HL-60 (cell line): Measurements from ENCODE around the gene TNFAIP1.

Experiments used
- DNase-seq, 2 experiments: peaks; one replicate each; pipeline ENCODE4 v3.0.0-alpha.2; 2010 to 2020; ENCODE audit warnings: low read depth in 1 of 2, low spot score in 1 of 2
- H3K27ac ChIP-seq: fragments of 250-450 bp; sonication (Bioruptor Pico); replicated peaks from 2 replicates; pipeline ENCODE4 v1.5.1; 2020; ENCODE audit warnings: mild to moderate bottlenecking, moderate library complexity
- H3K27me3 ChIP-seq: fragments of 250-450 bp; sonication (Bioruptor Pico); 2 replicates; pipeline ENCODE4 v1.5.1; 2021; ENCODE audit warnings: mild to moderate bottlenecking, moderate library complexity; ENCODE audit not compliant: insufficient read depth, poor library complexity, severe bottlenecking
- H3K4me3 ChIP-seq: replicated peaks from 2 replicates; pipeline ENCODE4 v1.5.1; 2011; ENCODE audit warnings: mild to moderate bottlenecking, control low read depth, low read length; ENCODE audit not compliant: insufficient read depth
- GABPA ChIP-seq: IDR thresholded peaks from 2 replicates; pipeline ENCODE4 v1.6.1; 2012; ENCODE audit warnings: low read depth
- POLR2AphosphoS5 ChIP-seq: IDR thresholded peaks from 2 replicates; pipeline ENCODE4 v1.6.1; 2012; ENCODE audit warnings: low read depth
- SPI1 ChIP-seq: IDR thresholded peaks from 2 replicates; pipeline ENCODE4 v1.6.1; 2012; ENCODE audit warnings: low read depth, mild to moderate bottlenecking, borderline replicate concordance
- TF ChIP-seq, protein P1 (sequence below): IDR thresholded peaks from 2 replicates; pipeline ENCODE4 v1.6.1; 2012; ENCODE audit warnings: low read depth; ENCODE audit not compliant: insufficient replicate concordance
- TF ChIP-seq, protein P2 (sequence below): IDR thresholded peaks from one replicate; pipeline ENCODE4 v1.5.1; 2011; ENCODE audit warnings: low read length, control low read depth, inconsistent platforms; ENCODE audit not compliant: insufficient read depth

The TNFAIP1 gene

DNA sequence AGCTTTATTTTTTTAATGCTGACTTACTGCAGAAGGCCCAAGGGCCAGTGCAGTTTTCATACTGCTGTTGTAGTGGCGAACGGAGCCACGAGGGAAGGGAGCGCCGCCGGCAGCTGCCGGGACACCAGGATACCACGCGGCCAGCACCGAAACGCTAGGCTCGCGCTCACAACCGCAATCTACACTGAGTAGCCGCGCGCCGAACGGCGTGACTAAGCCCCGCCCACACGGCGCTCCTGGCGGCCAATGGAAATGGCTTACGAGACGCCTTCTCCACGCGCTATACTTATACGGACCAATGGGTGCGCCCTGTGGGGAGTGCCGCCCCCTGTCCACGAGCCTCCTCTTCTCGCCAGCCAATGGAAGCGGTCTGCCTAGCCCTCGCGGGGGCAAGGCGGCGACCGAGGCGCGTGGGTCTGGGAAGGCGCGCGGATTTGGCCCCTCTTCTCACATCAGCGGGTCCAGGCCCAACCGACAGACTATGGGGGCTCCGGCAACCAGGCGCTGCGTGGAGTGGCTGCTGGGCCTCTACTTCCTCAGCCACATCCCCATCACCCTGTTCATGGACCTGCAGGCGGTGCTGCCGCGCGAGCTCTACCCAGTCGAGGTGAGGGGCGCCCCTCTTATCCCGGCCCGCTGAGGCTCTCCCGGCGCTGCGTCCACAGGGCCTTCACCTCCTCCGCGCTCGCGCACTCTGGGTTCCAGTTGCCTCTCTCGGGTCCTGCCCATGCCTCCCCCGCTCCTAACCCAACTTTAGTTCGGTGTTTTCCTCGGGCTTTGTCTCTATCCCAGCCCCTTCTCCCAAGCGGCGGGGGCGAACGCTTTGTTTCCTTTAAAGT, 16.6 kb upstream of the TNFAIP1 start, which contains the start of gene TMEM97:
Gene TMEM97 (plus strand): TSS at position 442 of the 839 bp plus-strand sequence. CDS start 40 bp downstream, at position 482.
- Histone ChIP-seq H3K27ac (peak within 1 kb of the TSS; percentile 83), H3K4me3 (peak within 1 kb of the TSS; percentile 89), H3K27me3 (no peaks in the 10 kb centered on the region)
- peak; percentile 95 for TF ChIP-seq POLR2AphosphoS5
- TF ChIP-seq, protein P1, sequence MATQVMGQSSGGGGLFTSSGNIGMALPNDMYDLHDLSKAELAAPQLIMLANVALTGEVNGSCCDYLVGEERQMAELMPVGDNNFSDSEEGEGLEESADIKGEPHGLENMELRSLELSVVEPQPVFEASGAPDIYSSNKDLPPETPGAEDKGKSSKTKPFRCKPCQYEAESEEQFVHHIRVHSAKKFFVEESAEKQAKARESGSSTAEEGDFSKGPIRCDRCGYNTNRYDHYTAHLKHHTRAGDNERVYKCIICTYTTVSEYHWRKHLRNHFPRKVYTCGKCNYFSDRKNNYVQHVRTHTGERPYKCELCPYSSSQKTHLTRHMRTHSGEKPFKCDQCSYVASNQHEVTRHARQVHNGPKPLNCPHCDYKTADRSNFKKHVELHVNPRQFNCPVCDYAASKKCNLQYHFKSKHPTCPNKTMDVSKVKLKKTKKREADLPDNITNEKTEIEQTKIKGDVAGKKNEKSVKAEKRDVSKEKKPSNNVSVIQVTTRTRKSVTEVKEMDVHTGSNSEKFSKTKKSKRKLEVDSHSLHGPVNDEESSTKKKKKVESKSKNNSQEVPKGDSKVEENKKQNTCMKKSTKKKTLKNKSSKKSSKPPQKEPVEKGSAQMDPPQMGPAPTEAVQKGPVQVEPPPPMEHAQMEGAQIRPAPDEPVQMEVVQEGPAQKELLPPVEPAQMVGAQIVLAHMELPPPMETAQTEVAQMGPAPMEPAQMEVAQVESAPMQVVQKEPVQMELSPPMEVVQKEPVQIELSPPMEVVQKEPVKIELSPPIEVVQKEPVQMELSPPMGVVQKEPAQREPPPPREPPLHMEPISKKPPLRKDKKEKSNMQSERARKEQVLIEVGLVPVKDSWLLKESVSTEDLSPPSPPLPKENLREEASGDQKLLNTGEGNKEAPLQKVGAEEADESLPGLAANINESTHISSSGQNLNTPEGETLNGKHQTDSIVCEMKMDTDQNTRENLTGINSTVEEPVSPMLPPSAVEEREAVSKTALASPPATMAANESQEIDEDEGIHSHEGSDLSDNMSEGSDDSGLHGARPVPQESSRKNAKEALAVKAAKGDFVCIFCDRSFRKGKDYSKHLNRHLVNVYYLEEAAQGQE: peak; percentile 57
- TF ChIP-seq GABPA: no peak
- DNase-seq: peak; percentile 97 to 98

DNA sequence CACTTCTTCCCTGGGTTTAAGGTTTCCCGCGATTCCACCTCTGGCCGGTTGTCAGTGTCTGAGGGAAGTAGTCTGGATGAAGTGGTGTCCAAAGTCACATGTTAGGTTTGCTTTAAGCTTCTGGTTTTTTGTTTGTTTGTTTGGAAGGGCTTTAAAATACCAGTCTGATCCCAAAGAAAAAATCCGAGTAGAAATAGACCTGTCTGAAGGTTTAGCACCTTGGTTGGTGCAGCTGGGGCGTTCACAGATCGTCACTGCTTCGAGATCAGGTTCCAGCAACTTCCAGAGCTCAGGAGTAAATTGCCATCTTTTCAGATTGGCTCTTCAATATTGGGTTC, 16.0 kb upstream of the TNFAIP1 start:
- Histone ChIP-seq H3K4me3 (peak overlapping the region; percentile 89), H3K27ac (peak overlapping the region; percentile 83), H3K27me3 (no peaks in the 10 kb centered on the region)
- DNase-seq: no peak
- TF ChIP-seq POLR2AphosphoS5: no peak
- no peak for TF ChIP-seq GABPA
- TF ChIP-seq SPI1: no peak
- TF ChIP-seq, protein P1: no peak
- TF ChIP-seq, protein P2, sequence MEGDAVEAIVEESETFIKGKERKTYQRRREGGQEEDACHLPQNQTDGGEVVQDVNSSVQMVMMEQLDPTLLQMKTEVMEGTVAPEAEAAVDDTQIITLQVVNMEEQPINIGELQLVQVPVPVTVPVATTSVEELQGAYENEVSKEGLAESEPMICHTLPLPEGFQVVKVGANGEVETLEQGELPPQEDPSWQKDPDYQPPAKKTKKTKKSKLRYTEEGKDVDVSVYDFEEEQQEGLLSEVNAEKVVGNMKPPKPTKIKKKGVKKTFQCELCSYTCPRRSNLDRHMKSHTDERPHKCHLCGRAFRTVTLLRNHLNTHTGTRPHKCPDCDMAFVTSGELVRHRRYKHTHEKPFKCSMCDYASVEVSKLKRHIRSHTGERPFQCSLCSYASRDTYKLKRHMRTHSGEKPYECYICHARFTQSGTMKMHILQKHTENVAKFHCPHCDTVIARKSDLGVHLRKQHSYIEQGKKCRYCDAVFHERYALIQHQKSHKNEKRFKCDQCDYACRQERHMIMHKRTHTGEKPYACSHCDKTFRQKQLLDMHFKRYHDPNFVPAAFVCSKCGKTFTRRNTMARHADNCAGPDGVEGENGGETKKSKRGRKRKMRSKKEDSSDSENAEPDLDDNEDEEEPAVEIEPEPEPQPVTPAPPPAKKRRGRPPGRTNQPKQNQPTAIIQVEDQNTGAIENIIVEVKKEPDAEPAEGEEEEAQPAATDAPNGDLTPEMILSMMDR: no peak

DNA sequence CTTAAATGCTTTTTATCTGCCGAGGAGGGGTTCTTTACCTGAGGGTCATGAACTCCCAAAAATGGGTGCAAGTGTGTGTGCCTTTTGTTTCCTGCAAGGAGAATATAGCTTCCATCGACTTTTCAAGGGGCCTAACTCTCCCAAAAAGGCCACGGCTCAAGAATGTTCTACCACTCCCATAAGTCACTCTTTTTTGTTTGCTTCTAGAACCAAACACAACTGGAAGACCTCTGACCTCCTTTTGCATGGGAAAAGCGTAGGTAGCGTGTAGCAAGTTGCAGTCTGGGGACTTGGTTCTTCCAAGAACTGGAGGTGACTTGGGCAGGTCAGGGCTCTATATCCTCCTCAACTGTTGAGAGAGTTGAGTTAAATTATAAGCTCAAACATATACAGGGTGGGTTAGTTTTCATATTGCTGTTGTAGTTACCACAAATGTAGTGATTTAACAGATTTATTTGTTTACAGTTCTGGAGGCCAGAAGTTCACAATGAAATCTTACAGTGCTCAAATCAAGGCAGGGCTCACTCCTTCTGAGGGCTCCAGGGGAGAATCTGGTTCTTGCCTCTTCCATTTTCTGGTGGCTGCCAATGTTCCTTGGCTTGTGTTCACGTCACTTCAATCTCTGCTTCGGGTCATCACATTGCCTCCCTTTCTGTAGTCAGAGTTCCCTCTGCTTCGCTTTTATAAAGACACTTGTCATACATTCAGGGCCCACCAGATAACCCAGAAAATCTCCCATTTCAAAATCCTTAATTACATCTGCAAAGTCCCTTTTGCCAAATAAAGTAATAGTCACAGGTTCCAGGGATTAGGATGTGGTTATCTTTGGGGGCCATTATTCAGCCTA, 15.1 kb upstream of the TNFAIP1 start:
- TF ChIP-seq SPI1 (no peak), POLR2AphosphoS5 (no peak), GABPA (no peak)
- TF ChIP-seq, protein P1: no peak
- TF ChIP-seq, protein P2: no peak
- Histone ChIP-seq H3K4me3 (peak overlapping the region; percentile 89), H3K27me3 (no peaks in the 10 kb centered on the region), H3K27ac (no peak overlapping the region; the same call in 1 of the 2 replicates)
- no peak for DNase-seq
